GM23338 (cell line): ENCODE results near the gene C16orf74. TPM values are rescaled to one million over a fixed set of nuclear protein-coding genes. Genes with fewer than 3 reads are reported as not detected.

Source experiments
- CREB1 ChIP-seq: fragments of 250-450 bp; sonication (Bioruptor Pico); IDR thresholded peaks from 2 replicates; pipeline ENCODE4 v1.5.0; 2020; ENCODE audit warnings: low read depth, mild to moderate bottlenecking, moderate library complexity
- EZH2 ChIP-seq: fragments of 200-600 bp; sonication (generic); IDR thresholded peaks from one replicate; pipeline ENCODE4 v1.8.0; 2017; ENCODE audit warnings: antibody characterized with exemption, mild to moderate bottlenecking, low read depth; ENCODE audit not compliant: unreplicated experiment
- EZH2phosphoT487 ChIP-seq: fragments of 200-600 bp; sonication (generic); IDR thresholded peaks from one replicate; pipeline ENCODE4 v1.8.1; 2018; ENCODE audit warnings: antibody characterized with exemption; ENCODE audit not compliant: unreplicated experiment
- NANOG ChIP-seq: IDR thresholded peaks from 2 replicates; pipeline ENCODE4 v1.6.1; 2016; ENCODE audit warnings: antibody characterized with exemption, borderline replicate concordance
- POLR2AphosphoS5 ChIP-seq: IDR thresholded peaks from 2 replicates; pipeline ENCODE4 v1.6.1; 2016; ENCODE audit warnings: antibody characterized with exemption, low read depth
- STAT1 ChIP-seq: IDR thresholded peaks from one replicate; pipeline ENCODE4 v1.6.1; 2016; ENCODE audit warnings: antibody characterized with exemption; ENCODE audit not compliant: unreplicated experiment
- ZNF114 ChIP-seq: fragments of 250-450 bp; sonication (Bioruptor Pico); IDR thresholded peaks from 2 replicates; pipeline ENCODE4 v1.5.0; 2020; ENCODE audit warnings: mild to moderate bottlenecking, moderate library complexity
- ZNF331 ChIP-seq: fragments of 250-450 bp; sonication (Bioruptor Pico); IDR thresholded peaks from 2 replicates; pipeline ENCODE4 v1.5.0; 2020; ENCODE audit warnings: low read depth, mild to moderate bottlenecking, moderate library complexity
- polyA plus RNA-seq: library from polyadenylated mRNA; unstranded; fragments of >200 nt; fragmentation: Nextera tagmentation; extraction: Ambion mirVana; gene quantifications from 2 replicates; pipeline ENCODE4 v1.2.1, GENCODE V29; 2016
- total RNA-seq: library from RNA; depleted of rRNA; stranded (reverse); fragments of >200 nt; shearing (Covaris generic); gene quantifications from 2 replicates; pipeline ENCODE4 v1.2.3, GENCODE V29; 2014
- TF ChIP-seq, protein P1 (sequence below): fragments of 250-450 bp; sonication (Bioruptor Pico); IDR thresholded peaks from 2 replicates; pipeline ENCODE4 v1.5.0; 2020; ENCODE audit warnings: mild to moderate bottlenecking, moderate library complexity
- TF ChIP-seq, protein P2 (sequence below), 2 experiments: fragments of 200-600 bp in 1 of 2; sonication (generic) in 1 of 2; conservative IDR thresholded peaks; 2 replicates each; pipeline versions ENCODE4 v1.5.1 to v1.6.1; 2016 to 2017; ENCODE audit warnings: antibody characterized with exemption in 2 of 2, low read depth in 2 of 2, mild to moderate bottlenecking in 2 of 2, moderate library complexity in 1 of 2
- TF ChIP-seq, protein P3 (sequence below): IDR thresholded peaks from one replicate; pipeline ENCODE4 v1.6.1; 2018; ENCODE audit warnings: antibody characterized with exemption; ENCODE audit not compliant: unreplicated experiment

The C16orf74 gene
- total and polyA plus RNA-seq, 2 experiments from 2014 or later, result 12.1 to 19.1 TPM

DNA sequence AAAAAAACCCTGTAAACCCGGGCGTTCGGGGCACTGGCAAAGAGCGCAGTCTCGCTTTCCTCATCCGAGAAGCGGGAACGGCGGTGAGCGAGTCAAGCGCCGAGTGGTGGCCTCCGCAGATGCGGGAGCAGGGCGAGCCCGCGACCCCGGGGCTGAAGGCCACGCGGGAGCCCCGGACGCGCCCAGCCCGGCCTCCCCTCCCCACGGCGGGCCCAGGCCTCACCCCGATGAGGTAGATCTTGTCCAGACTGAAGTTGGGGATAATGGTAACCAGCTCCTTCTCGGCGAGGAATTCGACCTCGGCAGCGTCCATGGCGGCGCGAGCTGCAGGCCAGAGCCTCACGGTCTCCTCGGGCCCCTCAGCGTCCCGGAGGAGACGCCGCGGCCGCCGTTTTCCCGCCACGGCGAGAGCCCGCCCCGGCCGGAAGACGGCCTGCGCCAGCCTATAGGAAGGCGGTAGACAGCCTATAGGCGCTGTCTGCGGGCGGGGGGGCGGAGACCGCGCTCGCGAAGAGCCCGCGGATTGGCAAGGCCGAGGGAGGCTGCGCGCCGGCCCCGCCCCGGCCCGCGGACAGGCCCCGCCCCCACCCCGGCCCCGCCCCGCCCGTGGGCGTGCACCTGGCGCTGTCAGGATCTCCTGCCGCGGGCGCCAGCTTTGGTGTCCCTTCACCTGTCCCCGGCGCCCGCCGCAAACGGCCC is 62.2 kb downstream of the C16orf74 start, which contains the start of gene GINS2 (continued):
- TF ChIP-seq, protein P1, sequence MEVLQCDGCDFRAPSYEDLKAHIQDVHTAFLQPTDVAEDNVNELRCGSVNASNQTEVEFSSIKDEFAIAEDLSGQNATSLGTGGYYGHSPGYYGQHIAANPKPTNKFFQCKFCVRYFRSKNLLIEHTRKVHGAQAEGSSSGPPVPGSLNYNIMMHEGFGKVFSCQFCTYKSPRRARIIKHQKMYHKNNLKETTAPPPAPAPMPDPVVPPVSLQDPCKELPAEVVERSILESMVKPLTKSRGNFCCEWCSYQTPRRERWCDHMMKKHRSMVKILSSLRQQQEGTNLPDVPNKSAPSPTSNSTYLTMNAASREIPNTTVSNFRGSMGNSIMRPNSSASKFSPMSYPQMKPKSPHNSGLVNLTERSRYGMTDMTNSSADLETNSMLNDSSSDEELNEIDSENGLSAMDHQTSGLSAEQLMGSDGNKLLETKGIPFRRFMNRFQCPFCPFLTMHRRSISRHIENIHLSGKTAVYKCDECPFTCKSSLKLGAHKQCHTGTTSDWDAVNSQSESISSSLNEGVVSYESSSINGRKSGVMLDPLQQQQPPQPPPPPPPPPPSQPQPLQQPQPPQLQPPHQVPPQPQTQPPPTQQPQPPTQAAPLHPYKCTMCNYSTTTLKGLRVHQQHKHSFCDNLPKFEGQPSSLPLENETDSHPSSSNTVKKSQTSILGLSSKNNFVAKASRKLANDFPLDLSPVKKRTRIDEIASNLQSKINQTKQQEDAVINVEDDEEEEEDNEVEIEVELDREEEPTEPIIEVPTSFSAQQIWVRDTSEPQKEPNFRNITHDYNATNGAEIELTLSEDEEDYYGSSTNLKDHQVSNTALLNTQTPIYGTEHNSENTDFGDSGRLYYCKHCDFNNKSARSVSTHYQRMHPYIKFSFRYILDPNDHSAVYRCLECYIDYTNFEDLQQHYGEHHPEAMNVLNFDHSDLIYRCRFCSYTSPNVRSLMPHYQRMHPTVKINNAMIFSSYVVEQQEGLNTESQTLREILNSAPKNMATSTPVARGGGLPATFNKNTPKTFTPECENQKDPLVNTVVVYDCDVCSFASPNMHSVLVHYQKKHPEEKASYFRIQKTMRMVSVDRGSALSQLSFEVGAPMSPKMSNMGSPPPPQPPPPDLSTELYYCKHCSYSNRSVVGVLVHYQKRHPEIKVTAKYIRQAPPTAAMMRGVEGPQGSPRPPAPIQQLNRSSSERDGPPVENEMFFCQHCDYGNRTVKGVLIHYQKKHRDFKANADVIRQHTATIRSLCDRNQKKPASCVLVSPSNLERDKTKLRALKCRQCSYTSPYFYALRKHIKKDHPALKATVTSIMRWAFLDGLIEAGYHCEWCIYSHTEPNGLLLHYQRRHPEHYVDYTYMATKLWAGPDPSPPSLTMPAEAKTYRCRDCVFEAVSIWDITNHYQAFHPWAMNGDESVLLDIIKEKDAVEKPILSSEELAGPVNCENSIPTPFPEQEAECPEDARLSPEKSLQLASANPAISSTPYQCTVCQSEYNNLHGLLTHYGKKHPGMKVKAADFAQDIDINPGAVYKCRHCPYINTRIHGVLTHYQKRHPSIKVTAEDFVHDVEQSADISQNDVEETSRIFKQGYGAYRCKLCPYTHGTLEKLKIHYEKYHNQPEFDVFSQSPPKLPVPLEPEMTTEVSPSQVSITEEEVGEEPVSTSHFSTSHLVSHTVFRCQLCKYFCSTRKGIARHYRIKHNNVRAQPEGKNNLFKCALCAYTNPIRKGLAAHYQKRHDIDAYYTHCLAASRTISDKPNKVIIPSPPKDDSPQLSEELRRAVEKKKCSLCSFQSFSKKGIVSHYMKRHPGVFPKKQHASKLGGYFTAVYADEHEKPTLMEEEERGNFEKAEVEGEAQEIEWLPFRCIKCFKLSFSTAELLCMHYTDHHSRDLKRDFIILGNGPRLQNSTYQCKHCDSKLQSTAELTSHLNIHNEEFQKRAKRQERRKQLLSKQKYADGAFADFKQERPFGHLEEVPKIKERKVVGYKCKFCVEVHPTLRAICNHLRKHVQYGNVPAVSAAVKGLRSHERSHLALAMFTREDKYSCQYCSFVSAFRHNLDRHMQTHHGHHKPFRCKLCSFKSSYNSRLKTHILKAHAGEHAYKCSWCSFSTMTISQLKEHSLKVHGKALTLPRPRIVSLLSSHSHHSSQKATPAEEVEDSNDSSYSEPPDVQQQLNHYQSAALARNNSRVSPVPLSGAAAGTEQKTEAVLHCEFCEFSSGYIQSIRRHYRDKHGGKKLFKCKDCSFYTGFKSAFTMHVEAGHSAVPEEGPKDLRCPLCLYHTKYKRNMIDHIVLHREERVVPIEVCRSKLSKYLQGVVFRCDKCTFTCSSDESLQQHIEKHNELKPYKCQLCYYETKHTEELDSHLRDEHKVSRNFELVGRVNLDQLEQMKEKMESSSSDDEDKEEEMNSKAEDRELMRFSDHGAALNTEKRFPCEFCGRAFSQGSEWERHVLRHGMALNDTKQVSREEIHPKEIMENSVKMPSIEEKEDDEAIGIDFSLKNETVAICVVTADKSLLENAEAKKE (CRISPR knock-in tag), result no peak
- TF ChIP-seq, protein P2, sequence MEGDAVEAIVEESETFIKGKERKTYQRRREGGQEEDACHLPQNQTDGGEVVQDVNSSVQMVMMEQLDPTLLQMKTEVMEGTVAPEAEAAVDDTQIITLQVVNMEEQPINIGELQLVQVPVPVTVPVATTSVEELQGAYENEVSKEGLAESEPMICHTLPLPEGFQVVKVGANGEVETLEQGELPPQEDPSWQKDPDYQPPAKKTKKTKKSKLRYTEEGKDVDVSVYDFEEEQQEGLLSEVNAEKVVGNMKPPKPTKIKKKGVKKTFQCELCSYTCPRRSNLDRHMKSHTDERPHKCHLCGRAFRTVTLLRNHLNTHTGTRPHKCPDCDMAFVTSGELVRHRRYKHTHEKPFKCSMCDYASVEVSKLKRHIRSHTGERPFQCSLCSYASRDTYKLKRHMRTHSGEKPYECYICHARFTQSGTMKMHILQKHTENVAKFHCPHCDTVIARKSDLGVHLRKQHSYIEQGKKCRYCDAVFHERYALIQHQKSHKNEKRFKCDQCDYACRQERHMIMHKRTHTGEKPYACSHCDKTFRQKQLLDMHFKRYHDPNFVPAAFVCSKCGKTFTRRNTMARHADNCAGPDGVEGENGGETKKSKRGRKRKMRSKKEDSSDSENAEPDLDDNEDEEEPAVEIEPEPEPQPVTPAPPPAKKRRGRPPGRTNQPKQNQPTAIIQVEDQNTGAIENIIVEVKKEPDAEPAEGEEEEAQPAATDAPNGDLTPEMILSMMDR (conservative IDR thresholded peaks at IDR 0.05; ENCODE audit: low read depth in 2 of 2), result no peak
- TF ChIP-seq NANOG, result no peak
- no peak for TF ChIP-seq ZNF114
- peak; percentile 75 for TF ChIP-seq POLR2AphosphoS5
- TF ChIP-seq STAT1, result no peak
- no peak for TF ChIP-seq EZH2
- peak; percentile 40 for TF ChIP-seq CREB1 (CRISPR knock-in tag)
- TF ChIP-seq, protein P3, sequence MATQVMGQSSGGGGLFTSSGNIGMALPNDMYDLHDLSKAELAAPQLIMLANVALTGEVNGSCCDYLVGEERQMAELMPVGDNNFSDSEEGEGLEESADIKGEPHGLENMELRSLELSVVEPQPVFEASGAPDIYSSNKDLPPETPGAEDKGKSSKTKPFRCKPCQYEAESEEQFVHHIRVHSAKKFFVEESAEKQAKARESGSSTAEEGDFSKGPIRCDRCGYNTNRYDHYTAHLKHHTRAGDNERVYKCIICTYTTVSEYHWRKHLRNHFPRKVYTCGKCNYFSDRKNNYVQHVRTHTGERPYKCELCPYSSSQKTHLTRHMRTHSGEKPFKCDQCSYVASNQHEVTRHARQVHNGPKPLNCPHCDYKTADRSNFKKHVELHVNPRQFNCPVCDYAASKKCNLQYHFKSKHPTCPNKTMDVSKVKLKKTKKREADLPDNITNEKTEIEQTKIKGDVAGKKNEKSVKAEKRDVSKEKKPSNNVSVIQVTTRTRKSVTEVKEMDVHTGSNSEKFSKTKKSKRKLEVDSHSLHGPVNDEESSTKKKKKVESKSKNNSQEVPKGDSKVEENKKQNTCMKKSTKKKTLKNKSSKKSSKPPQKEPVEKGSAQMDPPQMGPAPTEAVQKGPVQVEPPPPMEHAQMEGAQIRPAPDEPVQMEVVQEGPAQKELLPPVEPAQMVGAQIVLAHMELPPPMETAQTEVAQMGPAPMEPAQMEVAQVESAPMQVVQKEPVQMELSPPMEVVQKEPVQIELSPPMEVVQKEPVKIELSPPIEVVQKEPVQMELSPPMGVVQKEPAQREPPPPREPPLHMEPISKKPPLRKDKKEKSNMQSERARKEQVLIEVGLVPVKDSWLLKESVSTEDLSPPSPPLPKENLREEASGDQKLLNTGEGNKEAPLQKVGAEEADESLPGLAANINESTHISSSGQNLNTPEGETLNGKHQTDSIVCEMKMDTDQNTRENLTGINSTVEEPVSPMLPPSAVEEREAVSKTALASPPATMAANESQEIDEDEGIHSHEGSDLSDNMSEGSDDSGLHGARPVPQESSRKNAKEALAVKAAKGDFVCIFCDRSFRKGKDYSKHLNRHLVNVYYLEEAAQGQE, result no peak
- TF ChIP-seq ZNF331, result no peak
- no peak for TF ChIP-seq EZH2phosphoT487
